ENCODE measurements around the gene PIK3IP1. TPM values are rescaled to one million over a fixed set of nuclear protein-coding genes. Genes with fewer than 3 reads are reported as not detected.

The PIK3IP1 gene
- polyA plus RNA-seq, 1 experiment, result 23.8 TPM

DNA sequence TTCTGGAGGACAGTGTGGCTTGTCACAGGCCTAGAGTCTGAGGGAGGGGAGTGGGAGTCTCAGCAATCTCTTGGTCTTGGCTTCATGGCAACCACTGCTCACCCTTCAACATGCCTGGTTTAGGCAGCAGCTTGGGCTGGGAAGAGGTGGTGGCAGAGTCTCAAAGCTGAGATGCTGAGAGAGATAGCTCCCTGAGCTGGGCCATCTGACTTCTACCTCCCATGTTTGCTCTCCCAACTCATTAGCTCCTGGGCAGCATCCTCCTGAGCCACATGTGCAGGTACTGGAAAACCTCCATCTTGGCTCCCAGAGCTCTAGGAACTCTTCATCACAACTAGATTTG is 13.0 kb downstream of the PIK3IP1 start:
- TF ChIP-seq, protein P1, sequence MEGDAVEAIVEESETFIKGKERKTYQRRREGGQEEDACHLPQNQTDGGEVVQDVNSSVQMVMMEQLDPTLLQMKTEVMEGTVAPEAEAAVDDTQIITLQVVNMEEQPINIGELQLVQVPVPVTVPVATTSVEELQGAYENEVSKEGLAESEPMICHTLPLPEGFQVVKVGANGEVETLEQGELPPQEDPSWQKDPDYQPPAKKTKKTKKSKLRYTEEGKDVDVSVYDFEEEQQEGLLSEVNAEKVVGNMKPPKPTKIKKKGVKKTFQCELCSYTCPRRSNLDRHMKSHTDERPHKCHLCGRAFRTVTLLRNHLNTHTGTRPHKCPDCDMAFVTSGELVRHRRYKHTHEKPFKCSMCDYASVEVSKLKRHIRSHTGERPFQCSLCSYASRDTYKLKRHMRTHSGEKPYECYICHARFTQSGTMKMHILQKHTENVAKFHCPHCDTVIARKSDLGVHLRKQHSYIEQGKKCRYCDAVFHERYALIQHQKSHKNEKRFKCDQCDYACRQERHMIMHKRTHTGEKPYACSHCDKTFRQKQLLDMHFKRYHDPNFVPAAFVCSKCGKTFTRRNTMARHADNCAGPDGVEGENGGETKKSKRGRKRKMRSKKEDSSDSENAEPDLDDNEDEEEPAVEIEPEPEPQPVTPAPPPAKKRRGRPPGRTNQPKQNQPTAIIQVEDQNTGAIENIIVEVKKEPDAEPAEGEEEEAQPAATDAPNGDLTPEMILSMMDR (IDR thresholded peaks at IDR 0.05; ENCODE audit: low read depth, low read length), result no peak
- Histone ChIP-seq H3K9me3 (ENCODE audit: control insufficient read depth, insufficient read depth, low read length) (no peaks in the 10 kb centered on the region), H3K27ac (ENCODE audit: low read depth, low read length) (no peak overlapping the region), H3K4me3 (ENCODE audit: low read depth, low read length) (no peak overlapping the region), H3K27me3 (ENCODE audit: control insufficient read depth, insufficient read depth, low read length) (no peaks in the 10 kb centered on the region)
- ChIA-PET CTCF (interaction anchor here (0.6 to 1.2 kb wide), 4 partner anchors 13 to 172 kb away, joined by 3 to 4 read pairs (median 3); partner anchors contain the start of genes PIK3IP1 and SELENOM), POLR2A (no interaction called here)
- DNase-seq (ENCODE audit: low read depth, low spot score), result no peak

DNA sequence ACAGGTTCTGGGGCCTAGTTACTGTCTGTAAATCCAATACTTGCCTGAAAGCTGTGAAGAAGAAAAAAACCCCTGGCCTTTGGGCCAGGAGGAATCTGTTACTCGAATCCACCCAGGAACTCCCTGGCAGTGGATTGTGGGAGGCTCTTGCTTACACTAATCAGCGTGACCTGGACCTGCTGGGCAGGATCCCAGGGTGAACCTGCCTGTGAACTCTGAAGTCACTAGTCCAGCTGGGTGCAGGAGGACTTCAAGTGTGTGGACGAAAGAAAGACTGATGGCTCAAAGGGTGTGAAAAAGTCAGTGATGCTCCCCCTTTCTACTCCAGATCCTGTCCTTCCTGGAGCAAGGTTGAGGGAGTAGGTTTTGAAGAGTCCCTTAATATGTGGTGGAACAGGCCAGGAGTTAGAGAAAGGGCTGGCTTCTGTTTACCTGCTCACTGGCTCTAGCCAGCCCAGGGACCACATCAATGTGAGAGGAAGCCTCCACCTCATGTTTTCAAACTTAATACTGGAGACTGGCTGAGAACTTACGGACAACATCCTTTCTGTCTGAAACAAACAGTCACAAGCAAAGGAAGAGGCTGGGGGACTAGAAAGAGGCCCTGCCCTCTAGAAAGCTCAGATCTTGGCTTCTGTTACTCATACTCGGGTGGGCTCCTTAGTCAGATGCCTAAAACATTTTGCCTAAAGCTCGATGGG is 13.5 kb downstream of the PIK3IP1 start:
- no peak for DNase-seq (ENCODE audit: low read depth, low spot score)
- no peak overlapping the region for H3K4me3 ChIP-seq (ENCODE audit: low read depth, low read length)
- TF ChIP-seq, protein P1 (IDR thresholded peaks at IDR 0.05; ENCODE audit: low read depth, low read length), result no peak
- H3K27me3 ChIP-seq (ENCODE audit: control insufficient read depth, insufficient read depth, low read length), result no peaks in the 10 kb centered on the region
- ChIA-PET POLR2A (no interaction called here), CTCF (interaction anchor here (0.5 to 1.2 kb wide), 5 partner anchors 14 to 171 kb away, joined by 3 to 9 read pairs (median 3); partner anchors contain the start of genes PIK3IP1 and SELENOM)
- H3K9me3 ChIP-seq (ENCODE audit: control insufficient read depth, insufficient read depth, low read length), result no peaks in the 10 kb centered on the region
- no peak overlapping the region for H3K27ac ChIP-seq (ENCODE audit: low read depth, low read length)

DNA sequence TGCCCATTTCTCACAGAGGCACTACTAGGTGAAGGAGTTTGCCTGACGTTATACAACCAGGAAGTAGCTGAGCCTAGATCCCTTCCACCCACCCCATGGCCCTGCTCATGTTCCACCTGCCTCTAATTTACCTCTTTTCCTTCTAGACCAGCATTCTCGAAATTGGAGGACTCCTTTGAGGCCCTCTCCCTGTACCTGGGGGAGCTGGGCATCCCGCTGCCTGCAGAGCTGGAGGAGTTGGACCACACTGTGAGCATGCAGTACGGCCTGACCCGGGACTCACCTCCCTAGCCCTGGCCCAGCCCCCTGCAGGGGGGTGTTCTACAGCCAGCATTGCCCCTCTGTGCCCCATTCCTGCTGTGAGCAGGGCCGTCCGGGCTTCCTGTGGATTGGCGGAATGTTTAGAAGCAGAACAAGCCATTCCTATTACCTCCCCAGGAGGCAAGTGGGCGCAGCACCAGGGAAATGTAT is 14.1 kb downstream of the PIK3IP1 start:
- H3K4me3 ChIP-seq (ENCODE audit: low read depth, low read length), result no peak overlapping the region
- TF ChIP-seq, protein P1 (IDR thresholded peaks at IDR 0.05; ENCODE audit: low read depth, low read length), result no peak
- no peaks in the 10 kb centered on the region for H3K27me3 ChIP-seq (ENCODE audit: control insufficient read depth, insufficient read depth, low read length)
- H3K27ac ChIP-seq (ENCODE audit: low read depth, low read length), result no peak overlapping the region
- no peak for DNase-seq (ENCODE audit: low read depth, low spot score)
- ChIA-PET CTCF (interaction anchor here (0.5 to 0.9 kb wide), 3 partner anchors 38 to 76 kb away, joined by 3 to 9 read pairs (median 3); no protein-coding TSS in a partner anchor), POLR2A (no interaction called here)
- no peaks in the 10 kb centered on the region for H3K9me3 ChIP-seq (ENCODE audit: control insufficient read depth, insufficient read depth, low read length)

DNA sequence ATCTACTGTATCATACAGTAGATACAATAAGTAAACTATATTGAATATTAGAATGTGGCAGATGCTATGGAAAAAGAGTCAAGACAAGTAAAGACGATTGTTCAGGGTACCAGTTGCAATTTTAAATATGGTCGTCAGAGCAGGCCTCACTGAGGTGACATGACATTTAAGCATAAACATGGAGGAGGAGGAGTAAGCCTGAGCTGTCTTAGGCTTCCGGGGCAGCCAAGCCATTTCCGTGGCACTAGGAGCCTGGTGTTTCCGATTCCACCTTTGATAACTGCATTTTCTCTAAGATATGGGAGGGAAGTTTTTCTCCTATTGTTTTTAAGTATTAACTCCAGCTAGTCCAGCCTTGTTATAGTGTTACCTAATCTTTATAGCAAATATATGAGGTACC is 14.5 kb downstream of the PIK3IP1 start:
- TF ChIP-seq, protein P1 (IDR thresholded peaks at IDR 0.05; ENCODE audit: low read depth, low read length), result no peak
- Histone ChIP-seq H3K9me3 (ENCODE audit: control insufficient read depth, insufficient read depth, low read length) (no peaks in the 10 kb centered on the region), H3K27me3 (ENCODE audit: control insufficient read depth, insufficient read depth, low read length) (no peaks in the 10 kb centered on the region), H3K4me3 (ENCODE audit: low read depth, low read length) (no peak overlapping the region), H3K27ac (ENCODE audit: low read depth, low read length) (no peak overlapping the region)
- POLR2A ChIA-PET, result interaction anchor here (0.7 kb wide), 1 partner anchor 27 kb away, joined by 3 read pairs; no protein-coding TSS in a partner anchor
- CTCF ChIA-PET, result interaction anchor here (0.7 to 0.9 kb wide), 2 partner anchors 38 to 66 kb away, joined by 3 read pairs; no protein-coding TSS in a partner anchor
- no peak for DNase-seq (ENCODE audit: low read depth, low spot score)
